GM21381 (cell line): ENCODE data around the gene RBM47.

ENCODE experiments used
- ATAC-seq: cut with Tn5 transposase; IDR thresholded peaks from one replicate; pipeline ENCODE4 v1.9.1; 2021; ENCODE audit warnings: mild to moderate bottlenecking, moderate library complexity; ENCODE audit not compliant: unreplicated experiment

RBM47 gene

DNA sequence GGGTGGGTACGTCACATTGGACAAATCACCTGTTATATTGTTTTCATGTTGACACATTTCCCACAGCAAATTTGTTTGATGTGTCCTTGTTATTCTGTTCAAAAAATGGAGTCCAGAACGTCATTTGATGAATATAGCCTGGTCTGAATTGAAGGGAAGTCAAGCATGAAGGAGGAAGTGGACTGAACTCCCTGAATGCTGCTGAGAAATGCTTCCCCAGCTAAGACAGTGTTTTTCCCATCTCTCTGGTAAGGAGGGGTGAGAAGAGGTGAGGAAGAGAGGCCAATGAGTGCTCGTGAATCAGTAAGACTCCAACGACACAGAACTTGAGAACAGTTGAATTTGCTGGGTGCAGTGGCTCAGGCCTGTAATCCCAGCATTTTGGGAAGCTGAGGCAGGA, 127.4 kb downstream of the RBM47 start:
- no peak for ATAC-seq

DNA sequence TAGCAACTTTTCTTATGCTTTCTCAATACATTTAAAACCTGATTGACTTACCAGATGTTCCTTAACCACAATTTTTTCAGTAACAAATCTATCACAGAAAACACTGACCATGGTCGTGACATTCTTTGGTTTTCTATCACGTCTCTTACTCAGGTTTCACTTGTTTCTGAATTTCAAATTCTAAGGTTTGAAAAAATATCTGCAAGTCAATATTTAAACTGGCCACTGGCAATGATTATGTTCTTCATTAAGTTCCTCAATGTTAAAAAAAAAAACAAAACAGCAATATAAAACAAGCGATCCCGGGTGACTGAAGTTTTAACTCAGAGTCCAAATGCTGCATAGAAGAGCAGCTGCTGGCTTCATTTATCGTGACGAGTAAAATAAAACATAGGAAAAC, 128.9 kb downstream of the RBM47 start:
- no peak for ATAC-seq

- ATAC-seq: no peak
Measured at GRCh38 chr4:40493160-40493559, 136.5 kb downstream of the RBM47 start.

- ATAC-seq: no peak
Measured at GRCh38 chr4:40492691-40493090, 137.0 kb downstream of the RBM47 start.

DNA sequence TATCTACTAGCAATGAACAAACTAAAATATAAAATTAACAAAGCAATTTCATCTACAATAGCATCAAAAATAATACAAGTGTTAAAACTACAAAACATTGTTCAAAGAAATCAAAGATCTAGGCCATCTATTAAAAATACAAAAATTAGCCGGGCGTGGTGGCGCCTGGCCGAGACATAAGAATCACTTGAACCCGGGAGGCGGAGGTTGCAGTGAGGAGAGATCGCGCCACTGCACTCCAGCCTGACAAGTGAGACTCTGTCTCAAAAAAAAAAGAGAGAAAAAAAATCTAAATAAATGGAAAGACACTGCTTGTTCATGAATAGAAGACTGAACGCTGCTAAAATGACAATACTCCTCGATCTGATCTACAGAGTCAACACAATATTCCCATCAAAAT, 139.2 kb downstream of the RBM47 start:
- ATAC-seq: no peak

DNA sequence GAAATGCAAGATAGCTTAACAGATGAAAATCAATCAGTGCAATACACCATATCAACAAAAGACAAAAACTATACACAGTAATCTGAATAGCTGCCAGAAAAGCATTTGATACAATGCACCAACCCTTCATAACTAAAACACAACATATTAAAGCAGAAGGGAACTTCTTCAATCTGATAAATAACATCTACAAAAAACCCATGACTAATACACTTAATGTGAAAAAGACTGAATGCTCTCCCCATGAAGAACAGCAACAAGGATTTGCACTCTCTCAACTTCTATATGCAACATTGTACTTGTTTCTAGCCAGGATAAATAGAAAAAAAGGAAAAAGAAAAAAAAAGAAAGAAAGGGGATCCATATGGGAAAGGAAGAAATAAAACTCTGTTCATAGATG, 139.7 kb downstream of the RBM47 start:
- ATAC-seq: no peak

- no peak for ATAC-seq
Measured at GRCh38 chr4:40486534-40486933, 143.1 kb downstream of the RBM47 start.

- no peak for ATAC-seq
Measured at GRCh38 chr4:40484346-40485090, 145.1 kb downstream of the RBM47 start.

GRCh38 chr4:40482985-40483647, 146.5 kb downstream of the RBM47 start:
- no peak for ATAC-seq

GRCh38 chr4:40481977-40482376, 147.7 kb downstream of the RBM47 start:
- no peak for ATAC-seq

DNA sequence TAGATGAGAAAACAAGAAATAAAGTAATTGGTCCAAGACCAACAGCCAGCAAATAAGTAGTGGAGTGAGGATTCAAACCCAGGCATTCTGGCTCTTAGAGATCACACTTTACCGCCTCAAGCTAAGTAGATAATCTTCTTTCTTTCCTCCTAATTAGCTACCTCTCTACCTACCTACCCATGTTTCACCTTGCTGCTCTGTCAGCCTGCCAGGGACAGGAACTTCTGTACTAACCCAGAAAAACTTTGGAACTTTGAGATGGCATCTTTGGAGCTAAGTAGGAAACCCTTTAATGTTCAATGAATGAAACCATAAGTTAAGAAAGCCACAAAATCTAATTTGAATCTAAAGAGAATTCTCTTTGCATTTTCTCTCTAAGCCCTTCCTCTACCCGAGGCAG, 149.4 kb downstream of the RBM47 start:
- no peak for ATAC-seq

- ATAC-seq: no peak
Measured at GRCh38 chr4:40479378-40479777, 150.3 kb downstream of the RBM47 start.

DNA sequence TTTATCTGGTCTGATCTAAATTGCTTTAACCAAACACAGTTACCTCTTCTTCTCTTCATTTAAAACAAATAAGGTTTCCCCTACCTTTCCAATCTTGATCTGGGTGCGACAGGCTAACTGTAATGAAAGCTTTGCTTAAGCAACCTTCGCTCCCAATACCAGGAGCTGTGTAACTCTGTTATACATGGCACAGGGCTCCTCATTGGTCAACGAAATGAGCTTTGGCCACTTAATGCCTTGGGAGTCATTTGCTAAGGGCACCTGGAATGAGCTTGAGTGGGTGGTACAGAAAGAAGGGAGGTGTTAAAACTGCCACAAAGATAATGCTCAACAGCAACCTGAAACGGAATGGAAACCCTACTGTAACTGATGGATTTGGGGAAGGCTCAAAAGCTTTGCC, 154.1 kb downstream of the RBM47 start:
- ATAC-seq: no peak

GRCh38 chr4:40473578-40474388, 155.9 kb downstream of the RBM47 start:
- ATAC-seq: peak; percentile 82

GRCh38 chr4:40471923-40472322, 157.7 kb downstream of the RBM47 start:
- ATAC-seq: no peak

- no peak for ATAC-seq
Measured at GRCh38 chr4:40466789-40467188, 162.9 kb downstream of the RBM47 start.

DNA sequence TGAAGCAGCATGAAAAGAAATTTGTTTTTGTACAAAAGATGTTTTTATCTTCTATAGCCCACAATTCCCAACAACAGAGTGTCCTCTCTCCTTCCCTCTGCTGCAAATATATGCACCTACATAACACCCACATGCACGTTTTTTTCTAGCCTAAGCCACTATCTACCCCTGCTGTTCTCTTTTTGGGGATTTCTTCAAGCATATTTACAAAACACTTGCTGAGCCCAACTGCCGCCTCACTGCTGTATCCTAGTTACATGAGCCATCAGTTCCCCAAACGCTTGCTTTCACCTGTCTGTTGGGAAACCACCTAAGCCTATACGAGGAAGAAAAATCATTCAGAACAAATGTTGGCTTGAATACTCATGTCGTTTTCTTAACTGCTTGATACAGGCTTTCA, 167.3 kb downstream of the RBM47 start:
- ATAC-seq: peak; percentile 71

DNA sequence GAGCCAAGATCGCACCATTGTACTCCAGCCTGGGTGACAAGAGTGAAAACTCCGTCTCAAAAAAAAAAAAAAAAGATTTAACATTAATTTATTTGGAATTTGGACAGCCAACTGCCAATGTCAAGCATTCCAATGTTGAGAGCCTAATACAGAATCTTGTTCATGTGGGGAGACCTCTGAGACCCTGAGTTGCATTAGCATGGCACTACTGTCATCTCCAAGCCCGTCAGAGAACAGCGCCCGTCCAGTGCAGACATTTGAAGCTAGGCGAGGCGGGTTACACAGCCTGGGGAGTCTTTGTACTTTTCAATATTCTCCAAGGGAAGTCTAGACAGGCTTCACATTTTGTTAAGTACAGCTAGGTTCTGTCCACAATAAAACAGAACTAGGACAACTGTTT, 167.8 kb downstream of the RBM47 start:
- no peak for ATAC-seq

- ATAC-seq: no peak
Measured at GRCh38 chr4:40461062-40461461, 168.6 kb downstream of the RBM47 start.

- no peak for ATAC-seq
Measured at GRCh38 chr4:40458683-40459082, 171.0 kb downstream of the RBM47 start.

GRCh38 chr4:40458109-40458508, 171.6 kb downstream of the RBM47 start:
- ATAC-seq: no peak
